GM19467 (cell line): ENCODE data around the gene CER1.

Source experiments
- ATAC-seq: cut with Tn5 transposase; IDR thresholded peaks from one replicate; pipeline ENCODE4 v1.9.1; 2021; ENCODE audit warnings: mild to moderate bottlenecking, moderate library complexity; ENCODE audit not compliant: unreplicated experiment

The CER1 gene, protein sequence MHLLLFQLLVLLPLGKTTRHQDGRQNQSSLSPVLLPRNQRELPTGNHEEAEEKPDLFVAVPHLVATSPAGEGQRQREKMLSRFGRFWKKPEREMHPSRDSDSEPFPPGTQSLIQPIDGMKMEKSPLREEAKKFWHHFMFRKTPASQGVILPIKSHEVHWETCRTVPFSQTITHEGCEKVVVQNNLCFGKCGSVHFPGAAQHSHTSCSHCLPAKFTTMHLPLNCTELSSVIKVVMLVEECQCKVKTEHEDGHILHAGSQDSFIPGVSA

DNA sequence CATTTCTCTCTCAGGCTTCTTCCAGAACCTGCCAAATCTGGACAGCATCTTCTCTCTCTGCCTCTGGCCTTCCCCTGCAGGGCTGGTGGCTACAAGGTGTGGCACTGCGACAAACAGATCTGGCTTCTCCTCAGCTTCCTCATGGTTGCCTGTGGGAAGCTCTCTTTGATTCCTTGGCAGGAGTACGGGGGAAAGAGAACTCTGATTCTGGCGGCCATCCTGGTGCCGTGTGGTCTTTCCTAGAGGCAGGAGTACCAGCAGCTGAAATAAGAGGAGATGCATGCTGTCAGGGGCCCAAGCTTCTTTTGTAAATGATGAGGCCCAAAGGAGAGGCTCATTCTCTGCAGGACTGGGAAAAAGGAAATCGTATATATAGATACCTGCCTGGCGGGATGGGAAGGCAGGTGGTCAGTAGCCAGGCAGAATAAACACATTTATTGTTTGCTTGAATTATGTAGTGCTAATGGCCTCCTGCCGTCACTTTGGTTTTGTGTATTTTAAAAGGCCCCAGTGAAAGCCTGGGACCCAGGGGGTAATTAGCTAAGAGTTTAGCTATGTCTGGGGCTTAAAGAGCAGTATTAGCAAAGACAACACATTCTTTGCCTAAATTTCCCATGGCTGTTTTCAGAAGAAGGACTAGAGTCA is at the start of gene CER1:
TSS of gene CER1 (minus strand) at position 343 of the 645 bp plus-strand sequence. CDS start at position 282, 61 bp downstream.
- no peak for ATAC-seq

DNA sequence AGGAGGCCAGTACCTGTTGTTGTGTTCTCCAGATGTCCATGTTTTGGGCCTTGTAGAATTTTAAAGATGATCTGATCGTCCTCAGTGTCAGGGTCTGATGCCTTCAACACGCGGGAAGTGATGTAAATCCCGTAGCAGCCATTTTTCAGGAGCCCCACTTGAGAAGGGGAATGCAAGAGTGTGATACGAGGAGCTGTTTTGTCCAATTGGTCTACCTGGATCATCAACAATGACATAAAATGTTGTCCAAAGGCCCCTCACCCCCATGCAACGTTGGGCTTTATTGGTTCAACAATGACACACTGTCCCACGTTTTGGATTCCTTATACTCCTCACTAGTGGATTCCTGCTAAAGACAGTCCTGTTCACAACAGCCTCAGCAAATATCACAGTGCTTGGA is 48.1 kb upstream of the CER1 start:
- no peak for ATAC-seq

DNA sequence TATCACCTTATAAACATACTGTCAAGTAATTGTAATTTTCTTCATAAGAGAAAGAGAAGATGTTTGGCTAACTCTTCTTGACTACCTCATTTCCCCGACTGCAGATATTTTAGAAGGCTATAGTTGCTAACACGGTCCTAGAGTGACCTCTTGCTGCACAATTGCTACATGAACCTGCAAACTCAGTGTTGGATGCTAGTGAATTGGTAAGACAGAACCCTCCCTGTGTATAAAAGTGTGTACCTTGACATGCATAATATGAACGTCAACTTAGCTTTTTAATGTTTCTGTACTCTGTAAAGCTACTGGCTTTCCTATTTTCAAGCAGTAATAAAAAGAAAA is 46.7 kb upstream of the CER1 start:
- no peak for ATAC-seq

DNA sequence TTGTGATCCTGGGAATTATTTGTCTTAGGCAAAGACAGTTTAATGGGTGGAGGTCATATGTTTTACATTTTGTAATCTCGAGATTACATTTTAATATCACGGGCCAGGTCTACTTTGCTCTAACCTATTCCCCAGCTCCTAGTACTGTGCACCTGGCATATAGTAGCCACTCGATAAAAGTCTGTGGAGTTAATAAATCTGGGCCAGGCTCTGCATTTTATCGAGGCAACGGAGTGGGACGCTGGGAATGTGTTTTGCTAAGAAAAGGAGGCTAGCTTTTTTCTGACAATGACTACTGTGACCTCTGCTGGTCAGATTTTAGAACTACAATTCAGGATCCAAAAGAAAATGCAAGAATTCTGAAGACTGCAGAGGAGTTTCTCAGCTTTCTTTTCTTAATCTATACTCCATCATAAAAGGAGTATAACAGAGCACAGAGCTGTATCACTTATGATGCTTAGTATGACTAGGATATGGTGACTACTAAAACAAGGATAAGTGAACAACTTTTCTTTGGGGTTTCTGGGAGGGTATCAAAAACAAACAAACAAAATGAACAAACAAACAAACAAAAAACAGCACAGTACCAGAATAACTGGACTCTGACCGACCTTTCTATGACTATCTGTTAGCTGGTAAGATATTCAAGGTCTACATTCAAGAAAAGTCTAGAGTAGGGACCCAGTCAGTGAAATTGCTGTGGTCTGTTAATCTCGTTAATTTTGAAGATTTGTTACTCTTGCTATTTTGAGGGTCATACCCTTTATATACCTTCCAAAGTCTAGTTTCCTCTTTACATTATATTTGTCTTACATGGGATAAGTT is 46.1 kb upstream of the CER1 start:
- ATAC-seq: no peak

DNA sequence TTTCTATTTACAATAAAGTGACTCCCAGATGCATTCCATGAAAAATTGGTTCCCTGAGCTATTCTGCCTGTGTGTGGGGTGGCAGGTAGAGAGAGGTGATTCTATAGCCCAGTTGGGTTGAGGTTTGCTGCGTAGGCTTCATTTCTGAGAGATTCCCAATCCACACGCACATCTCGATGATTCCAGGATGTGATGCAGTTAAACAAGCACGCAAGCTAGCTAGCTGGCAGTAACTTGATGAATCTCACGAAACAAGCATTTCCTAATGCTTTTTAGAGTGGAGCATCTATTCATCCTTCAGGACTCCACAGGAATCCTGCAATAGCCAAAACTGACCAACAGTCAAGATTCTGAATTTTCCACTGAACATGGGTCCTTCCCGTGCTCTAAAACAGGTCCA is 43.8 kb upstream of the CER1 start:
- ATAC-seq: no peak

DNA sequence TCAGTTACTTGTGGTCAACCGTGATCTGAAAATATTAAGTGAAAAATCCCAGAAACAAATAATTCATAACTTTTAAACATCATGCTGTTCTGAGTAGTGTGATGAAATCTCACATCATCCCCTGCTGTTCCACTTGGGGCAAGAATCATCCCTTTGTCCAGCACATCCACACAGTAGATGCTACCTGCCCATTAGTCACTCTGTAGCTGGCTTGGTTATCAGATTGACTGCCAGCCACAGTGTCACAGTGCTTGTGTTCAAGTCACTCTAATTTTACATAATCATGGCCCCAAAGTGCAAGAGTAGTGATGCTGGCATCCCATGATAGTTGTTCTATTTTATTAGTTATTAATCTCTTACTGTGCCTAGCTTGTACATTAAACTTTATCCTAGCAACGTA is 39.1 kb upstream of the CER1 start:
- no peak for ATAC-seq

DNA sequence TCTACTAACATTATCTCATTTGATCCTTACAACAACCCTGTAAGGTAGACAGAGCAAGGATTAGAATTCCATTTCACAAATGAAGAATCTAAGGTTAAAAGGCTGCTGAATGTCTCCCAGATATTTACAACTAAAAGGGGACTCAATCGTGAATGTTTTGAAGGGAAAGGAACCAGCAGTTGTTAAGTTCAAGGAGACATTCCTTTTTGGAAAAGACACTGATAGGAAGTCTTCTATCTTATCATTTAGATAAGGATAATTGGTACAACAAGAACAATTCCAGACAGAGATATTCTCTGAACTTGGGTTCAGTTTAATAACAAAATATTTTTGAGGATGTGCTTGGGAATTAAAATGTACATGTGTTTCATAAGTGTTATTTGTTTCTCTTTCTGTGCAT is 37.5 kb upstream of the CER1 start:
- no peak for ATAC-seq

DNA sequence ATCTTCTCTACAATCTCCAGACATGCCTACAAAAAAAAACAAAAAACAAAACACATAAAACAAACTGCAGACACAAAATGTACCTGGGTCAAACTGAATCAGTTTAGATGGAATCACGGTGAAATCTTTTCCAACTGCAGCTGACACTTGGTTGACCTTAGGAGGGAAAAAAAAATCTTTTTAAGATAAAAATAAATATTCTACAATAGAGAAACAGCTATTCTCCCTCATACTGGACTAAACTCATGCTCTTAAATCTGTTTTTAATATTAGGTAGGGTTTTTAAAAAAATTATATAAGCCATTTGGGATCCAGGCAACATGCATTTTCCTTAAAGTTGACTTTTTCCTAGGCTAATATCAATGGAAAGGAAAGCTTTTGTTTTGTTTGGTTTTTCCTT is 33.8 kb upstream of the CER1 start:
- no peak for ATAC-seq

DNA sequence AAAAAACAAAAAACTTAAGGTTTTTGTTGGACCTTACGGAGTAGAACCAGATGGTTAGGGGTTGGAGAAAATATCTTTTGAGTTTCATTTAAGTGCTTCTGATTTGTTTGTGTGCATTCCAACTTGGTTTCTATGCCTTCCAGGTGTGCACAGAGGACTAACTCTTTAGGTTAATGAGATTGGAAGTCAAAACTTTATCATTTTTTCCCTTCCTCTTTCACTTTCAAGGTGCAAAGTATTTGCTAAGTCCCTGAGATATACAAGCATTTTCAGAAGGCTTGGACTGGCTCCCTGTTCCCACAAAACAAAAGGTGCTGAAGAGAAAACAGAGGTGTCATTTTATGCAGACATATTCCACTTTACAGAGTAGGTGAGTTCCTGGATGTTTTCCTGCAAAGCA is 30.3 kb upstream of the CER1 start:
- no peak for ATAC-seq

DNA sequence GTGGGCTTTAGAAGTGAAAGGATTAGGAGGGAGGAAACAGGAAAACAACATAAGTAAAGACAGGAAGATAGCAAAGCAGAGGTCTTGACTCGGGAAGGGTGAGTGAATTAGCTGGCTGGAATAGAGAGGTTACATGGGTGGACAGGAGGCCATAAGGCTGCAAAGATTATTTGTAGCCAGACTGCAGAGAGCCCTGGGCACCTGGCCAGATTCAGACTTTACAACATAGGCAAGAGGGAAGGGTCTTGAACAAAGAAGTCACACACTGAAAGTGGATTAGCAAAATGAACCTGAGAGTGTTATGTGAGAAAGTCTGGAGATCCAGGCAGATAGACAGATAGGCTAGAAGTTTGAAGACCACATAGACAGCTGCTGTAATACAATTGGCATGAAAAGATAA is 29.7 kb upstream of the CER1 start:
- ATAC-seq: no peak

DNA sequence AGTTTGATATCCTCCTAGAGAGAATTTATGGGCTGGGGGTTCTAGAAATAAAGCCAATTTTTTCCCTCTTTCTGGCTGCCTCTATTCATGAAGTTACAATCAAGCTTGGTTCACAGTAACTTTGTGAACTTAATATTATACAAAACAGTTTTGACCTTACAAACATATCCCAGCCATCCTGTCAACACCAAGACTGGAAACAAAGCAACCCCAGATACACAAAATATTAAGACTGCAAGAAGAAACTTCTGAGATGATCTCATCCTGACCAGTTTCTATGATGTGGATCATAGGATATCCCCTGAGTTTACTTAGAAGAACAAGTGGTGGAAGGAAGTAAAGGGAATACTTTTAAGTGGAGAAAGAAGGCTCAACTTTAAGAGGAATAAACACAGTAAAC is 28.3 kb upstream of the CER1 start:
- ATAC-seq: no peak

DNA sequence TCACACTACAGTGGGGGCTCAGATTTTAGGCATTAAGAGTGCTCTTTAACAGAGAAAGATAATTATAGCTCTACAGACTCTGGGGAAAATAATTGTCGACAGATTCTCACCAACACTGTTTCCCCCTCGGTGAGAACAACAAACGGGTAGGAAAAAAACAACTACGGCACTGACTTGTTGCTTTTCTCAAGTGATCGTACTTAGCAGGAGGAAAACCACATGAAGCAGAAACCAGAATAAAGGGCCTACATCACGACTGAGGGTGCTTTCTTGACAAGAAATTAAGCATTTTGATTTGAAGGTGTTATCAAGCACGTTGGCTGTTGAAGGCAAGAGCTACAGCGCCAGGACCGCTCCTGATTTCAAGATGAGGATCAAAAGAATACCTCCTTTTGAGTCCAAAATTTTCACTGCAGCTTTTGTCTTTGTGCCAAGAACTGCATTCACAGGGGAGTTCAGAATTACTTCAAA is 27.2 kb upstream of the CER1 start:
- no peak for ATAC-seq

DNA sequence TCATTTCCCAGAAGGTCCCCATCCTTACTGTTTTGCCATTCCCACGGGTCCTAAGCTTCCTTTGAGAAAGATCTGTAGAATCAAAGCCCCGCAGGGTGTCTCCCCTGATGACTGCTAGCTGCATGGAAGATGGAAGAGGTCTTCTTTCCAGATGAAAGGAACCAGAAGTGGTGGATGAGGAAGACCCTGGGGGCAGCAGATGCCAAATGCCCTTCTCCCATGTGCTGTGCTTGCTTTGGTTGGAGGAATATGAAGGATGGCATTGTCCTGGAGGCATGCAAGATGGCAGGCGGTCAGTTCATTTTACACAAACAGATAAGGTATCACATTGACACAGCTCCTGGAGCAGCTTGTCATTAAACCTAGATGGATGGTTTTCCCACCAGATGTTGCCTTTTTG is 25.8 kb upstream of the CER1 start:
- no peak for ATAC-seq

DNA sequence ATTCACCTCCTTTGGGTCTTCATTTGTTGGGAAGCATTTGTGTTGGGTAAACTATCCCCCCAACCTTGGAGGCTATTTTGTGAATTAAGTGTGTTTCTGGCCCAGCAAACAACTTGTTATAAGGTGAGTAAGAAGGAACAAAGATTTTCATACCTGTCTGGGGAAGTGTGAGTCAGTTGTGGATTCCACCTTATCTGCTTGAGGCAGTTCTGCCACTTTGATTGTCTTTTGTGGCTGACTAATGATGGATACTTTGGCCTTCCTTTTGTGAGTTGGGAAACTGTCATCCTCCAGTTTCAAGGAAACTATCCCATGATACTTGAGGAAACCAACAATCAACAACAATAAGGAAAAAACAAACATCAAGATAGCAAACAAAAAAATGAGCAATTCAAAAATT is 24.6 kb upstream of the CER1 start:
- ATAC-seq: no peak

DNA sequence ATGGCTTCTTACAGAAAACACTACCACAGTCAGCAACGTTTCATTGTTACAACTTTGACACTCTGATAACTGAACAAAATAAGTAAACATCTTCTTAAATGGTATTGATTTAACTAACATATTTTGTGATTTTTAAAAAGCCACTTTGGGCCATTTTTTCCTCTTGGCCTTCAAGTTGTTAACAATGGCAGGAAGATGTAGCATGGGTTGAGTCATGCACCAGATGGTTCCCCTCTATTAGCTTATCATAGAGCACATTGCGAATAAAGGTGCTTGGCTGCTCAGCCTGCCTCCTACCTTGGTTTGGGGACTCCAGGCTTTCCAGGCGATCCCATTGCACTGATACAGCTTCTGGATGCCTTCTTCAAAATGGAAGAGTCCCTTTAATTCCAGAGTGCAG is 24.1 kb upstream of the CER1 start:
- no peak for ATAC-seq

DNA sequence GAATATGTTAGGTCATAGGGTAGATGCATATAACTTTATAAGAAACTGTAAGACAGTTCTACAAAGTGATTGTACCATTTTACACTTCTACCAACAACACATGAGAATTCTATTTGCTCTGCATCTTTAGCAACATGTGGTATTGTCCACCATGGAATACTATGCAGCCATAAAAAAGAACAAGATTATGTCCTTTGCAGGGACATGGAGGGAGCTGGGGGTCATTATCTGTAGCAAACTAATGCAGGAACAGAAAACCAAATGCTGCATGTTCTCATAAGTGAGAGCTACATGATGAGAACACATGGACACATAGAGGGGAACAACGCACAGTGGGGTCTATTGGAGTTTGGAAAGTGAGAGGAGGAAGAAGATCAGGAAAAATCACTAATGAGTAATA is 22.2 kb upstream of the CER1 start:
- ATAC-seq: no peak

DNA sequence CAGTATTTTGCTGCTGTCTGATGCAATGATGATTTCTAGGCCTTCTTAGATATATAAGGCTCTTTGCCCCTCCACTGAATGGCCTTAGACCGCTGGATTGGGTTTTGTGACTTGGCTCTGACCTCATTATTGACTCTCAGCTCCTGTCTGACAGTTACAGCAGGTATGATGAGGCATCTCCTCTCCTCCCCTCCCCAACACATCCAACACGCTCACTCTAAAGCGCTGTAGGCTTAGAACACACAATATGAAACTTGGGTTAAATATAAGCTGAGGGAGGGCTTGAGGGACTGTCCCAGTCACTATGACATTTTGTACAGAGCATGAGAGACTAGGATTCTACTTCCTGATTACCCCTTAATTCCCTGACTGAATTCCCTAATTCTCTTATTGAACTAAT is 18.8 kb upstream of the CER1 start:
- no peak for ATAC-seq

DNA sequence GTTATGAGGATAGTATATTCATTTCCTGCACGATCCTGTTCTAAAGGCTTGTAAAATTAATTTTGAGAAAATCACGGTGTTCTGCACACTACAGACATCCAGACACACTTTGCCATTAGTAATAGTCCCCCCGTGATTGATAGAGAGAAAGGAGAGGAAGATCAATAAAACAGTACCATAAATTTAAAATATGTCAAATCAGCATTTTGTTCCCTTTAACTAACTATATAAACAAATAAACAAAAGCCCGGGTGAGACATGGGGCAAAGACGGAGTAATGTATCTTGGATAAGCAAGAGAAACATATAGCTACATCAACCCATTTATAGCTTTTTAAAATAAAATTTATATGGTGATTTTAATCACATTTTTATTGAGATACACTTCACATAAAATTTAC is 10.6 kb upstream of the CER1 start:
- ATAC-seq: no peak

DNA sequence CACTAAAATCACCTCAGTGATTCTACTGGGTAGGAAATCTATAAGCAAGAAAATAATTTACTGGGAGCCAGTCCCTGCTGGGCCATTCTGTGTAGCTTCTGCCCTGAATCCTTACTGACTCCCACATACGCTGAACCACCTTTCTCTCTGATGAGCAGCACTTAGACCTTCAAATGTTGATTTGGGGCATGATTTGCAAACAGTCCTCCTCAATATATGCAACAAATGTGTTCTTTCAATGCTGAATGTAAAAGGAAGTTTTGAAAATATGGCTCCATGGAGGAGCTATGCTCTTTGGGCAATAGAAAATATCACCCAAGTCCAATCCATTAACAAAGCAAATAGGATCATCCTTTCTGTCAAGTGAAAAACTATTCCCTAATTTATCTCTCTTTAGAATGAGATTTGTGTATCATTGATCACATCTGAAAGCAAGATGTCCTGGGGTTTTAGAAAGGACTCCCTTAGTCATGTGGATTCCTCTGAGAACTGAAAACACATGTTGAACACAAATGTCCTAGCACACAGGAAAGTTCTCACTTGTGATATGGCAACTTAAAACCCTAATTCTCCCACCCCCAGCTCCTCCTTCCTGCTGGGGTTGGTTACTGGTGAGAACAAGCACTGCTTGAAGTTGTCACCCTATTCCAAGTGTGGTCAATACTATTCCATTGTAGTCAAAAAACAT is 8.9 kb upstream of the CER1 start:
- no peak for ATAC-seq

DNA sequence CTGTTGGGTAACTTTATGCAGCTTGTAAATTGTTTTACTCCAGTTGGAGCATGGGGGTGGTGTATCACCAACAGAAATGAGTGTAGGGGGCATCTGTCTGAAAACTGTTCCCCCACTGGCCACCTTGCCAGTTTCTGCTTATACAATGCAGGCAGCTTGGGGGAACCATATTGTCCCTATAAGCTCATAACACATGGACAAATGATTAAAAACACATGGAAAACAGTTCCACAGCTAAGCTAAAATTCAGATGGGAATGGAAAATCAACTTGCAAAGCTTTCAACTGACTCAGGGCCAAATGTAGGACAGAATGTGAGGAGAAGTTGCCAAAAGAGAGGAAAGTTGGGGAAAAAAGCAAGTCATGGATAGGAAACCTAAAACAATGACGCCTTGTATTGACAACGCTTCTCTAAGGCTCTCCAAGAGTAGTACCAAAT is 7.9 kb upstream of the CER1 start:
- no peak for ATAC-seq

DNA sequence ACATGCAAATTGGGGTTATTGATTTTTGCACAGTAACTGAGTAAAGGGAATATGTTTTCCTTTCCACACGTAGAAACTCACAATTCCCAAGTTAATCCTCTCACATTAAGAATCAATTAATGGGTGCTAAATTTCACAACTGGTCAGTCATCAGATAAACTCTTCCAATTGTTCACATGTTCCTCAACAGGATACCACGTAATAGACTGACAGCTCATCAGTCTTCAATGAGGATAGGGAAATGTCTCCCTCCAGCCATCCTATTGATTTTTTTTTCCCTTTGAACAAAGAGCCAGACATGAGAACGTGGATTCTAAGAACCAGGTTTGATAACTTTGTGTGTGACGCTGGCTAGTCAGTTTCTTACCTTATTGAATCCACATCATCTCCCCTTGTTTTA is 768 bp upstream of the CER1 start:
- ATAC-seq: no peak
